ENCODE measurements around the gene SLC20A1. TPM values are rescaled to one million over a fixed set of nuclear protein-coding genes. Genes with fewer than 3 reads are reported as not detected.
"Not testable (repeated sequence)": the region's sequence is repeated elsewhere in the genome, so short reads cannot be mapped to it uniquely, and the experiment has no call there.

Gene SLC20A1
- polyA plus RNA-seq, 10 donors: 16.1 to 32.4 (median 21.9) TPM

GRCh38 chr2:112706170-112706664 is 60.5 kb downstream of the SLC20A1 start:
- DNase-seq: no peak

- not testable (repeated sequence) for DNase-seq
Measured at GRCh38 chr2:112706947-112707346, 61.2 kb downstream of the SLC20A1 start.

GRCh38 chr2:112708968-112709367 is 63.2 kb downstream of the SLC20A1 start:
- no peak for DNase-seq

- DNase-seq: no peak
Measured at GRCh38 chr2:112709703-112710102, 64.0 kb downstream of the SLC20A1 start.

- DNase-seq: no peak
Measured at GRCh38 chr2:112710956-112711750, 65.4 kb downstream of the SLC20A1 start.

GRCh38 chr2:112712465-112712864 is 66.7 kb downstream of the SLC20A1 start:
- no peak for DNase-seq

GRCh38 chr2:112712903-112713584 is 67.3 kb downstream of the SLC20A1 start:
- DNase-seq: no peak

Other genes with a start within 250 kb of the SLC20A1 start
- 1 to 10 TPM; 1.2 to 4.5 (median 2.4) TPM for gene RGPD8, start 212.3 kb upstream of the SLC20A1 start, polyA plus RNA-seq (ENCODE audit: insufficient read length in 10 of 10)
- 10 to 100 TPM; 32.1 to 47.1 (median 38.9) TPM for gene TTL, start 163.8 kb upstream of the SLC20A1 start, polyA plus RNA-seq (ENCODE audit: insufficient read length in 10 of 10)
- 10 to 100 TPM; 10.9 to 19.6 (median 13.9) TPM for gene POLR1B, start 103.5 kb upstream of the SLC20A1 start, polyA plus RNA-seq (ENCODE audit: insufficient read length in 10 of 10)
- gene CHCHD5, start 61.3 kb upstream of the SLC20A1 start, polyA plus RNA-seq (ENCODE audit: insufficient read length in 10 of 10): 10 to 100 TPM; 19.0 to 31.6 (median 24.4) TPM
- under 1 TPM in 3 of 10 donors, not detected in 7; 0.18 to 0.67 (median 0.18) TPM for gene NT5DC4, start 75.1 kb downstream of the SLC20A1 start, polyA plus RNA-seq (ENCODE audit: insufficient read length in 10 of 10)
- 10 to 100 TPM in 4 of 10 donors, 1 to 10 TPM in 6; 6.8 to 15.8 (median 9.6) TPM for gene CKAP2L, start 118.7 kb downstream of the SLC20A1 start, polyA plus RNA-seq (ENCODE audit: insufficient read length in 10 of 10)
- under 1 TPM in 2 of 10 donors, not detected in 8; 0.10 to 0.23 TPM for gene IL1A, start 138.6 kb downstream of the SLC20A1 start, polyA plus RNA-seq (ENCODE audit: insufficient read length in 10 of 10)
- gene IL1B, start 190.8 kb downstream of the SLC20A1 start, polyA plus RNA-seq (ENCODE audit: insufficient read length in 10 of 10): 1 to 10 TPM in 2 of 10 donors, under 1 TPM in 7, not detected in 1; 0.34 to 4.9 (median 0.59) TPM